ENCODE measurements around the gene SMC5.
A peak's percentile ranks its signal among the peaks of the same experiment; 100 is the strongest.
"Not testable (repeated sequence)": the region's sequence is repeated elsewhere in the genome, so short reads cannot be mapped to it uniquely, and the experiment has no call there.

Gene SMC5

DNA sequence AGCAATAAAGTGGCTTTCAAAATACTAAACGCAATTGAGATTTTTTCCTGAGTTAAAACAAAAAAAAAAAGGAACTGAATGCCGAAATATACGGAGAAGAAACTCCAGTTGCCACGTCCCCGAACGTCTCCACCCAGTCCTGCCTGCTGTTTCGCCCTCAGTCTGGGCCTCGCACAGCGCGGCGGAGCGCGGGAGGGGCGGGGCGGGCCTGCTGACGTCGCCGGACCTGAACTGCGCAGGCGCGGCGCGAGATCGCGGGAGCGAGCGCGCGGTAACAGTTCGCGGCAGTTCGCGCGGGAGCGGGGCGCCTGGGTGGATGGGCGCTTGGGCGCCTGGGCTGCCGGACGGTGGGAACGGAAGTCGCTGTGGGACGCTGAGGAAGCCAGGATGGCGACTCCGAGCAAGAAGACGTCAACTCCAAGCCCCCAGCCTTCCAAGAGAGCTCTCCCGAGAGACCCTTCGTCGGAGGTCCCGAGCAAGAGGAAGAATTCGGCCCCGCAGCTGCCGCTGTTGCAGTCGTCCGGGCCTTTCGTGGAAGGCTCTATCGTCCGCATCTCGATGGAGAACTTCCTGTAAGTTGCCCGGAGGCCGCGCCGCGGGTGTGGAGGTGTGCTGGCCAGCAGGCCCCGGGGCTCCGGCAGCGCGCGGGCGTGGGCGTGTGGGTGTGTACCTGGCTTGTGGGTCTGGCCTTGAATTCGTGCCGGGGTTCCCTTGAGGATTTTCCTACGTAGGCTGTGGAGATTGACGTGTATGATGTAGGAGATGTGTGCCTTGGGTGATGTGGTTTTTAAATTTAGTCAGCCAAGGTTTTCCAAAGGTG, at the start of gene SMC5:
Gene SMC5 (plus strand): TSS at position 287 of the 820 bp plus-strand sequence. CDS start 101 bp downstream, at position 388.
- H3K27me3 ChIP-seq (ENCODE audit: insufficient read depth, low read length): no peaks in the 10 kb centered on the region
- peaks cover 69% of the 10 kb centered on the region for H3K79me2 ChIP-seq (ENCODE audit: control insufficient read depth, insufficient read depth, low read length, unreplicated experiment)
- H3K27ac ChIP-seq (ENCODE audit: low read depth, low read length): peak within 1 kb of the TSS; percentile 97
- peaks cover 31% of the 10 kb centered on the region for H3K36me3 ChIP-seq (ENCODE audit: insufficient read depth, low read length)
- H3K4me1 ChIP-seq (ENCODE audit: control insufficient read depth, insufficient read depth, low read length, unreplicated experiment): peaks cover 63% of the 10 kb centered on the region
- peak within 1 kb of the TSS; percentile 74 for H2AFZ ChIP-seq (ENCODE audit: low read length, unreplicated experiment)
- peak within 1 kb of the TSS; percentile 93 for H3K4me3 ChIP-seq (ENCODE audit: low read depth, low read length)

DNA sequence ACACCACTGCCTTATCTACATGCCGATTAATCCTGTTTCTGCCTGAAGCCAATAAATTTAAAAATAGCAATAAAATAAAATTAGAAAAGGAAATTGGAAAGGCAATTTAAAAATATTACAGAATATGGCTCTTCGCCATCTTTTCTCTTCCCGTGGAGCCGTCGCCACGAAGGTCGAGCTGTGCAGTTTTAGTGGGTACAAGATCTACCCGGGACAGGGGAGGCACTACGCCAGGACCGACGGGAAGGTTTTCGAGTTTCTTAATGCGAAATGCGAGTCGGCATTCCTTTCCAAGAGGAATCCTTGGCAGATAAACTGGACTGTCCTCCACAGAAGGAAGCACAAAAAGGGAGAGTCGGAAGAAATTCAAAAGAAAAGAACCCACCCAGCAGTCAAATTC, 41.7 kb upstream of the SMC5 start:
- no peaks in the 10 kb centered on the region for H3K4me1 ChIP-seq (ENCODE audit: control insufficient read depth, insufficient read depth, low read length, unreplicated experiment)
- no peaks in the 10 kb centered on the region for H3K27me3 ChIP-seq (ENCODE audit: insufficient read depth, low read length)
- H3K4me3 ChIP-seq (ENCODE audit: low read depth, low read length): no peak overlapping the region
- no peak overlapping the region for H2AFZ ChIP-seq (ENCODE audit: low read length, unreplicated experiment)
- H3K36me3 ChIP-seq (ENCODE audit: insufficient read depth, low read length): peaks cover 25% of the 10 kb centered on the region
- no peak overlapping the region for H3K27ac ChIP-seq (ENCODE audit: low read depth, low read length)
- no peaks in the 10 kb centered on the region for H3K79me2 ChIP-seq (ENCODE audit: control insufficient read depth, insufficient read depth, low read length, unreplicated experiment)

DNA sequence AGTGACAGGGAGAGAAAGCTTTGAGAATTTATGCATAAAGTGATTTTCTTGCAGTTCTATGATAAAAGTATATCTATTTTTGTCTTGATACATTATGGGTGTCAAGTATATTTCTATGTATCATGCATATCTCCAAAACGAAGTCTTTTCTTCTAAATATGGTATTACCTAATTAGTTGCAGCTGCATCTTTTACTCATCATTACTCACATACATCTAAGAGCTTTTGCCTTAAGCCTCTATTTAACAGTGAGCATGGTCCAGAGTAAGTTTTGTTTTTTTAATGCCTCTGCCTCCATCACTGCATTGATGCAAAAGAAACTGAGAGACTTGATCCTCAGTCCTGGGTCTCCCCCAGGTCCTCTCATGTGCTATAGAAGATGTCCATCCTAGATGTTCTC, 40.0 kb upstream of the SMC5 start:
- no peaks in the 10 kb centered on the region for H3K4me1 ChIP-seq (ENCODE audit: control insufficient read depth, insufficient read depth, low read length, unreplicated experiment)
- no peak overlapping the region for H3K27ac ChIP-seq (ENCODE audit: low read depth, low read length)
- H2AFZ ChIP-seq (ENCODE audit: low read length, unreplicated experiment): no peak overlapping the region
- H3K27me3 ChIP-seq (ENCODE audit: insufficient read depth, low read length): no peaks in the 10 kb centered on the region
- peaks cover 13% of the 10 kb centered on the region for H3K36me3 ChIP-seq (ENCODE audit: insufficient read depth, low read length)
- no peak overlapping the region for H3K4me3 ChIP-seq (ENCODE audit: low read depth, low read length)
- no peaks in the 10 kb centered on the region for H3K79me2 ChIP-seq (ENCODE audit: control insufficient read depth, insufficient read depth, low read length, unreplicated experiment)

DNA sequence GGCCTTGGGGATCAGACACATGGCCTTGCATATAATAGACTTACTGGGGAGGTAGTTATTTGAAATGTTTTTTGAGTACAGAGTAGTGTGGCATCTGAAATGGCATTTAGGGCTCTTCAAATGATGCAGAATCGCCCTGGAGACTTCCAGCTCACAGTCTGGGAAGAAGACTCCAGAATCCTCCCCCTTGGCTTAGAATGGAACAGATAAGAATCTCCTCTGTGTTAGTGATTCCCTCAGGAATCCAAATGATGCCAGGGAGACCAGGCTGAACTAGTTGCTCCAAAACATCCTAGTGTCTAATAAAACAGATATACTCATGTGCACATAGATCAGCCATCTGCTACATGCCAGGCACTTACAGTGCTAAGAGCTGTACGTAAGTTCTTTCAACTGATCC, 38.6 kb upstream of the SMC5 start:
- H3K79me2 ChIP-seq (ENCODE audit: control insufficient read depth, insufficient read depth, low read length, unreplicated experiment): no peaks in the 10 kb centered on the region
- 0 out of 2 replicates have a peak, but pooled peaks cover under 1% of the 10 kb centered on the region for H3K36me3 ChIP-seq (ENCODE audit: insufficient read depth, low read length)
- H3K27me3 ChIP-seq (ENCODE audit: insufficient read depth, low read length): no peaks in the 10 kb centered on the region
- H2AFZ ChIP-seq (ENCODE audit: low read length, unreplicated experiment): no peak overlapping the region
- H3K4me3 ChIP-seq (ENCODE audit: low read depth, low read length): no peak overlapping the region
- no peaks in the 10 kb centered on the region for H3K4me1 ChIP-seq (ENCODE audit: control insufficient read depth, insufficient read depth, low read length, unreplicated experiment)
- H3K27ac ChIP-seq (ENCODE audit: low read depth, low read length): no peak overlapping the region

DNA sequence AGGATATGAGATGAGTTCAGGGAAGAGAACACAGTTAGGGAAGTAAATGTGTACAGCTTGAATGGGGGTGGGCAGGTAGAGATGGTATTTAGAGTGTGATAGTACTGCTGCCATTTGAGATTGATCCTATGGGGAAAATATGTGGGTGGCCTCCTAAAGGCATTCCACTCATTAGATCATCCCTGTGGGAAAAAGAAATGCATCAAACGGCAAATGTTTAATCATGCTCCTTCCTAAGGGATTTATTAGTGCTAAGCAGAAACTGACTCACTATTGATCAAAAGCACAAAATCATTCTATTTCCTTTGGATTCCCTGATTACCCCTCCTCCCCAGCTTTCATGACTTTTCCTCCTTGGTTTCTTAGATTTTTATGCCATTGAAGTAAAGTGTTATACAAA, 36.4 kb upstream of the SMC5 start:
- Histone ChIP-seq H3K27me3 (ENCODE audit: insufficient read depth, low read length) (no peaks in the 10 kb centered on the region), H3K27ac (ENCODE audit: low read depth, low read length) (no peak overlapping the region), H3K4me3 (ENCODE audit: low read depth, low read length) (no peak overlapping the region), H3K79me2 (ENCODE audit: control insufficient read depth, insufficient read depth, low read length, unreplicated experiment) (no peaks in the 10 kb centered on the region), H3K4me1 (ENCODE audit: control insufficient read depth, insufficient read depth, low read length, unreplicated experiment) (no peaks in the 10 kb centered on the region), H3K36me3 (ENCODE audit: insufficient read depth, low read length) (no peaks in the 10 kb centered on the region), H2AFZ (ENCODE audit: low read length, unreplicated experiment) (no peak overlapping the region)

DNA sequence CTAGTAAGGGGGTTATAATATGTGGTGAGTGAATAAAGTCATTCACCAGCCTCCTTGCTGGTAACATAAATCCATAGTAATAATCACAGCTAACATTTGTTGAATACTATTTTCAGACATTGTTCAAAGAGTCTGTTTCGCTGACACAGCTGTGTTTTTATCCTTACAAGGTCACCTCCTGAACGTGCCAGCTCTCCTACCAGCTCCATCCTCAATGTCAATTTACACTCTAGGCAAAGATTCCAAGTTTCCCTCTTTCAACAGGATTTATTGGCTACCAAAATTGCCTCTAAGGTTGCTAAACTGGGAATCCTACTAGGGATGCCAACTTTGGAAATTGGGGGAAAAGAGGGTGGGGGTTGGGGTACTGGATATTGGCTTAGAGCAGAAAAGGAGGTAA, 30.7 kb upstream of the SMC5 start:
- Histone ChIP-seq H3K4me1 (ENCODE audit: control insufficient read depth, insufficient read depth, low read length, unreplicated experiment) (peaks cover 5% of the 10 kb centered on the region), H3K27ac (ENCODE audit: low read depth, low read length) (no peak overlapping the region), H2AFZ (ENCODE audit: low read length, unreplicated experiment) (no peak overlapping the region), H3K36me3 (ENCODE audit: insufficient read depth, low read length) (no peaks in the 10 kb centered on the region), H3K27me3 (ENCODE audit: insufficient read depth, low read length) (no peaks in the 10 kb centered on the region), H3K79me2 (ENCODE audit: control insufficient read depth, insufficient read depth, low read length, unreplicated experiment) (no peaks in the 10 kb centered on the region), H3K4me3 (ENCODE audit: low read depth, low read length) (no peak overlapping the region)

DNA sequence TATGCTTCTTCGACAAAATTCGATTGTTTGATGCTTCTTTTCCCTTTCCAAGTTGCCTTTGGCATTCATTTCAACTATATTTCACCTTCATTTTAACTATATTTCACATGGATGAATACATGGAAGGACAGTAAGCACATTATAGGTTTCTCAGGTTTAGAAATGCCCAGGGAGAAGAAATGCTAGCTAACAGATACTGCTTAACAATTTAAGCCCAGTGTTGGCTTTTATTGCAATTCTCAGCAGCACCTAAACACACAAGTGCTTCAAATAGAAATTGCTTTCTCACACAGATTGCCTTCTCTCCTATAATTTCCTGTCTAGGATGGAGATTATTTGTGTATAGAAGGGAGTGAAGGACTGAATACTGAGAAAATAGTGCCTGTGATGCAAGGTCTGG, 30.2 kb upstream of the SMC5 start:
- Histone ChIP-seq H2AFZ (ENCODE audit: low read length, unreplicated experiment) (no peak overlapping the region), H3K27me3 (ENCODE audit: insufficient read depth, low read length) (no peaks in the 10 kb centered on the region), H3K27ac (ENCODE audit: low read depth, low read length) (no peak overlapping the region), H3K4me1 (ENCODE audit: control insufficient read depth, insufficient read depth, low read length, unreplicated experiment) (peaks cover 5% of the 10 kb centered on the region), H3K79me2 (ENCODE audit: control insufficient read depth, insufficient read depth, low read length, unreplicated experiment) (no peaks in the 10 kb centered on the region), H3K4me3 (ENCODE audit: low read depth, low read length) (no peak overlapping the region), H3K36me3 (ENCODE audit: insufficient read depth, low read length) (no peaks in the 10 kb centered on the region)

DNA sequence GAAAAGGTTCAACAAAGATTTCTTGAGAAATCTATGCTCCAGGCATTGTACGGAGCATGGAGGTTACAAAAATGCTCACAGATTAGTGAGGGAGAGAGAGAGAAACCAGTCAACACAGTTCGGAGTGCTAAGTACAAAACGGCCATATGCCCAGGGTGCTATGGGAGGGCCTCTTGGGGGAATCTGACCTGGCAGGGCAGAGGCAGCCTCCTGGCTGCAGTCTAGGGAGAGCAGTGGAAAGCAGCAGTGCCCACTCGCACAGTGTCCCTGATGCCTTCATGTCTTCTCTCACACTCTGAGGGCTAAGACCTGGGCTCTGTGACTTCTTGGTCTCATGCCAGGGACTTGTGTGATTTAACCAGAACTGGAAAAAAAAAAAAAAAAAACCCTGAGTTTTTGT, 29.8 kb upstream of the SMC5 start:
- Histone ChIP-seq H3K27me3 (ENCODE audit: insufficient read depth, low read length) (no peaks in the 10 kb centered on the region), H3K79me2 (ENCODE audit: control insufficient read depth, insufficient read depth, low read length, unreplicated experiment) (no peaks in the 10 kb centered on the region), H3K36me3 (ENCODE audit: insufficient read depth, low read length) (no peaks in the 10 kb centered on the region), H3K4me3 (ENCODE audit: low read depth, low read length) (no peak overlapping the region), H2AFZ (ENCODE audit: low read length, unreplicated experiment) (no peak overlapping the region), H3K4me1 (ENCODE audit: control insufficient read depth, insufficient read depth, low read length, unreplicated experiment) (peaks cover 5% of the 10 kb centered on the region), H3K27ac (ENCODE audit: low read depth, low read length) (no peak overlapping the region)

DNA sequence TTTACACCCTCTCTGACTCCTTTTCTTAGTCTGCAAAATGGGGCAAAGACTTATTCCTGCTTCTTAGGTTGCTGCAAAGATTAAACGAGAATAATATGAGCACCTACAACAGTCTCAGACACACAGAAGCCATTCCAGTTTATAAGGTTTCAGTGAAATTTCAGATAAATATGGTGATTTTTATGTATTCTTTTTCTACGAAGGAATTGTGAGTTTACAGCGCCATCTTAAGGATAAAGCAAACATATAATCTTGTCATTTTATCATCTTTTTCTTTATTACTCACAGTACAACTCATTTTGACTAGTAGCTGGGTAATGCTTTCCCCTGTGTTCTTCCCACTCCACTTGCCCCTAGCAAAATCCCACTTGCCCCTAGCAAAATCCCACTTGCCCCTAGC, 29.2 kb upstream of the SMC5 start:
- Histone ChIP-seq H3K27ac (ENCODE audit: low read depth, low read length) (no peak overlapping the region), H3K4me1 (ENCODE audit: control insufficient read depth, insufficient read depth, low read length, unreplicated experiment) (peaks cover 5% of the 10 kb centered on the region), H3K79me2 (ENCODE audit: control insufficient read depth, insufficient read depth, low read length, unreplicated experiment) (no peaks in the 10 kb centered on the region), H3K4me3 (ENCODE audit: low read depth, low read length) (no peak overlapping the region), H2AFZ (ENCODE audit: low read length, unreplicated experiment) (no peak overlapping the region), H3K27me3 (ENCODE audit: insufficient read depth, low read length) (no peaks in the 10 kb centered on the region), H3K36me3 (ENCODE audit: insufficient read depth, low read length) (no peaks in the 10 kb centered on the region)

DNA sequence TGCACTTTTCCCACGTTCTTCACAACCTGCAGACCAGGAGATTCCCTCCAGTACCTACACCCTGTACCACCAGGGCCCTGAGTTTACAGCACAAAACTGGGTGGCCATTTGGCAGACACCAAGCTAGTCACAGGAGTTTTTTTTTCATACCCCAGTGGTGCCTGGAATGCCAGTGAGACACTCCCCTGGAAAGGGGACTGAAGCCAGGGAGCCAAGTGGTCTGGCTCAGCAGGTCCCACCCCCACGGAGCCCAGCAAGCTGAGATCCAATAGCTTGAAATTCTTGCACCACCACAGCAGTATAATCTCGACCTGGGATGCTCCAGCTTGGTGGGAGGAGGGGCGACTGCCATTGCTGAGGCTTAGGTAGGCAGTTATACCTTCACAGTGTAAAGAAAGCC, 26.3 kb upstream of the SMC5 start:
- H3K4me3 ChIP-seq (ENCODE audit: low read depth, low read length): no peak overlapping the region
- H3K4me1 ChIP-seq (ENCODE audit: control insufficient read depth, insufficient read depth, low read length, unreplicated experiment): peaks cover 5% of the 10 kb centered on the region
- H3K27ac ChIP-seq (ENCODE audit: low read depth, low read length): no peak overlapping the region
- no peaks in the 10 kb centered on the region for H3K27me3 ChIP-seq (ENCODE audit: insufficient read depth, low read length)
- H3K79me2 ChIP-seq (ENCODE audit: control insufficient read depth, insufficient read depth, low read length, unreplicated experiment): no peaks in the 10 kb centered on the region
- H3K36me3 ChIP-seq (ENCODE audit: insufficient read depth, low read length): no peaks in the 10 kb centered on the region
- no peak overlapping the region for H2AFZ ChIP-seq (ENCODE audit: low read length, unreplicated experiment)

DNA sequence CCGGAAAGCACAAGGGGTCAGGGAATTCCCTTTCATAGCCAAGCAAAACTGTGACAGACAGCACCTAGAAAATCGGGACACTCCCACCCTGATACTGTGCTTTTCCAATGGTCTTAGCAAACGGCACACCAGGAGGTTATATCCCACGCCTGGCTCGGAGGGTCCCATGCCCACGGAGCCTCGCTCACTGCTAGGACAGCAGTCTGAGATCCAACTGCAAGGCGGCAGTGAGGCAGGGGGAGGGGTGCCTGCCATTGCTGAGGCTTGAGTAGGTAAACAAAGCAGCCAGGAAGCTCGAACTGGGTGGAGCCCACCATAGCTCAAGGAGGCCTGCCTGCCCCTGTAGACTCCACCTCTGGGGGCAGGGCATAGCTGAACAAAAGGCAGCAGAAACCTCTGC, 24.6 kb upstream of the SMC5 start:
- H2AFZ ChIP-seq (ENCODE audit: low read length, unreplicated experiment): not testable (repeated sequence)

More for the DNA sequence above, 24.6 kb upstream of the SMC5 start:
- H3K27ac ChIP-seq (ENCODE audit: low read depth, low read length); H3K79me2 ChIP-seq (ENCODE audit: control insufficient read depth, insufficient read depth, low read length, unreplicated experiment); H3K36me3 ChIP-seq (ENCODE audit: insufficient read depth, low read length); H3K4me3 ChIP-seq (ENCODE audit: low read depth, low read length); H3K27me3 ChIP-seq (ENCODE audit: insufficient read depth, low read length); H3K4me1 ChIP-seq (ENCODE audit: control insufficient read depth, insufficient read depth, low read length, unreplicated experiment): not testable (repeated sequence)

Measured in ACC112 (cell line).